Measurements from ENCODE around the gene S100B.

DNA sequence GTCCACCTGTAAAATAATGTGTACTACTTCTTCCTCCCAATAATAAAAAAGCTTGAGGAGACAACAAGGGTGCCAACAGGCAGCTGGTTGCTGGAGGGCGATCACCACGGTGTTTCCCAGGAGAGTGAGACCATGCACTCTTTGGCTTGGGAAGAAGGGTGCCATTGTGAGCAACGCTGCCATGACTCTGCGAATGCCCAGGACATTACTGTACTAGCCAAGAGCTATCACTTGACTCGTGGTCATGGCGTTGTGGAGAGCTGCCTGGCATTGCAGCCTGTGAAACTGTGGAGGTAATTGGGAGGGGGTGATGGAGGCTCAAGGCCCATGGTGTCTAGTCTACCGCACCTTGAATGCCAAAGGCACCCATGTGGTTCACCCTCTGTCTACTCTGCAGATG lies 16.0 kb upstream of the S100B start:
- TF ChIP-seq GATA2 (IDR thresholded peaks at IDR 0.05; ENCODE audit: low read depth, low read length) (no peak), GATA3 (IDR thresholded peaks at IDR 0.05; ENCODE audit: low read depth, low read length) (no peak)
